ENCODE measurements around the gene CS.
"Not testable (repeated sequence)": the region's sequence is repeated elsewhere in the genome, so short reads cannot be mapped to it uniquely, and the experiment has no call there.

Gene CS

DNA sequence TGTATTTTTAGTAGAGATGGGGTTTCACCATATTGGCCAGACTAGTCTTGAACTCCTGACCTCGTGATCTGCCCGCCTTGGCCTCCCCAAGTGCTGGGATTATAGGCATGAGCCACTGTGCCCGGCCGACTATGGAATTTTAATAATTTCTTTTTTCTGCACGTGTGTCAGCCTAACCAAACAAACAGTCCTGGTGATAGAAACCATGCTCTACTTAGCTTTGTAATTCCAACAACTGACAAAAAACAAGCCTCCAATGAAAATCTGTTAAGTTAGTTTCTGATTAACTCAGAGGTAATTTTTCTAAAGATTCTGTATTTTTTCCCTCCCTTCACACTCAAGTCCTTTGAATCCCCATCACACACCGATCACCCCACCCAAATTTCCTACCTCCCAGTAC lies 18.1 kb downstream of the CS start:
- Mint-ChIP-seq H3K4me3 (no peak overlapping the region), H3K36me3 (ENCODE audit: low read depth) (peaks cover 64% of the 10 kb centered on the region)

DNA sequence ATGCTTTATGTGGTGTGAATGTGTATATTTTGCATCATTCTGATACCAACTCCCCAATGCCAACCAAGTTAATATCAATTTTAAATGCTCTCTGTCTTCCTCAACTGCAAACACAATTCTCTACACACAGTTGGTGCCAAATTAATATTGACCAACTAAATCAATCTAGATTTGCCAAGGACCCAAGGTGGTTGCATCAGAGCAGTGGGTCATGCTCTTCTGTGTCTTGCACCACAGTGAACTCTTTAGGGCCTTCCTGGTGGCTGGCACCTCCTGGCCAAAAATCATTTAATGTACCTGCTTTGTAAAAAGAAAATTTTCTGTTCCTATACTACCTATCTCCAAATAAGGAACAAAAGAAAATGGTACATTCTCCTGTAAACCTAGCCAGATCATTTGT lies 19.3 kb downstream of the CS start:
- no peak overlapping the region for H3K4me3 Mint-ChIP-seq
- H3K27ac Mint-ChIP-seq: no peak overlapping the region
- H3K36me3 Mint-ChIP-seq (ENCODE audit: low read depth): peaks cover 58% of the 10 kb centered on the region
- H3K9me3 Mint-ChIP-seq: no peaks in the 10 kb centered on the region
- TF ChIP-seq, protein P1, sequence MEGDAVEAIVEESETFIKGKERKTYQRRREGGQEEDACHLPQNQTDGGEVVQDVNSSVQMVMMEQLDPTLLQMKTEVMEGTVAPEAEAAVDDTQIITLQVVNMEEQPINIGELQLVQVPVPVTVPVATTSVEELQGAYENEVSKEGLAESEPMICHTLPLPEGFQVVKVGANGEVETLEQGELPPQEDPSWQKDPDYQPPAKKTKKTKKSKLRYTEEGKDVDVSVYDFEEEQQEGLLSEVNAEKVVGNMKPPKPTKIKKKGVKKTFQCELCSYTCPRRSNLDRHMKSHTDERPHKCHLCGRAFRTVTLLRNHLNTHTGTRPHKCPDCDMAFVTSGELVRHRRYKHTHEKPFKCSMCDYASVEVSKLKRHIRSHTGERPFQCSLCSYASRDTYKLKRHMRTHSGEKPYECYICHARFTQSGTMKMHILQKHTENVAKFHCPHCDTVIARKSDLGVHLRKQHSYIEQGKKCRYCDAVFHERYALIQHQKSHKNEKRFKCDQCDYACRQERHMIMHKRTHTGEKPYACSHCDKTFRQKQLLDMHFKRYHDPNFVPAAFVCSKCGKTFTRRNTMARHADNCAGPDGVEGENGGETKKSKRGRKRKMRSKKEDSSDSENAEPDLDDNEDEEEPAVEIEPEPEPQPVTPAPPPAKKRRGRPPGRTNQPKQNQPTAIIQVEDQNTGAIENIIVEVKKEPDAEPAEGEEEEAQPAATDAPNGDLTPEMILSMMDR (IDR thresholded peaks at IDR 0.05; ENCODE audit: unreplicated experiment in 3 of 3): no peak
- H3K27me3 Mint-ChIP-seq (ENCODE audit: low read depth): no peaks in the 10 kb centered on the region
- no peaks in the 10 kb centered on the region for H3K4me1 Mint-ChIP-seq

More for the DNA sequence above, 18.1 kb downstream of the CS start:
- H3K4me1 Mint-ChIP-seq: no peaks in the 10 kb centered on the region
- no peaks in the 10 kb centered on the region for H3K27me3 Mint-ChIP-seq (ENCODE audit: low read depth)
- H3K27ac Mint-ChIP-seq: no peak overlapping the region
- TF ChIP-seq, protein P1 (IDR thresholded peaks at IDR 0.05; ENCODE audit: unreplicated experiment in 3 of 3): no peak
- no peaks in the 10 kb centered on the region for H3K9me3 Mint-ChIP-seq

DNA sequence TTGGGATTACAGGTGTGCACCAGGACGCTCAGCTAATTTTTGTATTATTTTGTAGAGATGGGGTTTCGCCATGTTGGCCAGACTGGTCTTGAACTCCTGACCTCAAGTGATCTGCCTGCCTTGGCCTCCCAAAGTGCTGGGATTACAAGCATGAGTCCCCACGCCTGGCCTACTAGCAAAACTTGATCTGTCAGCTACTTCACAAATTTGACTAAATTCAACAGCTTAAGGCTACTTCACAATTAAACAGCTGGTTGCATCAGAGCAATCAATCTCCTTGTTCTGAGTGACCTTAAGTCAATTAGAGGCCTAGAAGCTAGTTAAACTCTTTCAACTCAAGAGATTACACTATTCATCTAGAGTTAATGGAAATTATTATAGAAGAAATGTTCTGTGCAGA lies 21.2 kb downstream of the CS start:
- H3K36me3 Mint-ChIP-seq (ENCODE audit: low read depth): peaks cover 62% of the 10 kb centered on the region
- no peaks in the 10 kb centered on the region for H3K27me3 Mint-ChIP-seq (ENCODE audit: low read depth)
- H3K9me3 Mint-ChIP-seq: no peaks in the 10 kb centered on the region
- no peak overlapping the region for H3K27ac Mint-ChIP-seq
- TF ChIP-seq, protein P1 (IDR thresholded peaks at IDR 0.05; ENCODE audit: unreplicated experiment in 3 of 3): no peak
- H3K4me1 Mint-ChIP-seq: no peaks in the 10 kb centered on the region
- H3K4me3 Mint-ChIP-seq: no peak overlapping the region

DNA sequence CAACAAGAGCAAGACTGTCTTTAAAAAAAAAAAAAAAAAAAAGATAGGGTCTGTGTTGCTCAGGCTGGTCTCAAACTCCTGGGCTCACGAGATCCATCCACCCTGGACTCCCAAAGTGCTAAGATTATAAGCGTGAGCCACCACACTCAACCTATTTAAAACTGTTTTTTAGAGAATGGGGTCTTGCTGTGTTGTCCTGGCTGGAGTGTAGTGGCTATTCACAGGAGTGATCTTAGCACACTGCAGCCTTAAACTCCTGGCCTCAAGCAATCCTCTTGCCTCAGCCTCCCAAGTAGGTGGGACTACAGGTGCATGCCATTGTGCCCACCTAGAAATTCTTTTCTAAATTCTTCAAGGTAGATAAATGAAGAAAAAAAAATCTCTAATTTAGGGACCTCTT lies 25.8 kb downstream of the CS start:
- Mint-ChIP-seq H3K27me3 (ENCODE audit: low read depth) (no peaks in the 10 kb centered on the region), H3K9me3 (no peaks in the 10 kb centered on the region), H3K4me1 (peaks cover 4% of the 10 kb centered on the region), H3K36me3 (ENCODE audit: low read depth) (peaks cover 64% of the 10 kb centered on the region), H3K27ac (no peak overlapping the region), H3K4me3 (no peak overlapping the region)
- TF ChIP-seq, protein P1 (IDR thresholded peaks at IDR 0.05; ENCODE audit: unreplicated experiment in 3 of 3): no peak

DNA sequence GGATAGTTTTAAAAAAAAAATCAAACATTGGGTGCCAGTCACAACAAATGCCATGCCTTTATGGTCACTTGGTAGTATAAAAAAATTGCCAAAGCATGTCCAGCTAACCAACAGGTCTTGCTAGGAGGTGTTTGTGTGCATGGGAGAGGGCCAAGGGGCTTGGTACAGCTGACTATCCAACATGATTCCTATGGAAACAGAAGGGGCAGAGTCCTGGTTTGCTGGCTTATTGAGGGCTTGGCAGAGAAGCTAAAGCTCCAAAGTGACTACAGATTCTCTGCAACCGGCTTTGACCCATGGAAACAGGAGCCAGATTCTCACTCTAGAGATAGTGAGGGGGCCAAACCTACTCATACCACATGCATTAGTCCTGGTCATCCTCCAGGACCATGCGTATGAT lies 27.7 kb downstream of the CS start:
- not testable (repeated sequence) for H3K4me3 Mint-ChIP-seq; H3K27me3 Mint-ChIP-seq (ENCODE audit: low read depth); H3K4me1 Mint-ChIP-seq; H3K27ac Mint-ChIP-seq; H3K9me3 Mint-ChIP-seq
- peaks cover 55% of the 10 kb centered on the region for H3K36me3 Mint-ChIP-seq (ENCODE audit: low read depth)

DNA sequence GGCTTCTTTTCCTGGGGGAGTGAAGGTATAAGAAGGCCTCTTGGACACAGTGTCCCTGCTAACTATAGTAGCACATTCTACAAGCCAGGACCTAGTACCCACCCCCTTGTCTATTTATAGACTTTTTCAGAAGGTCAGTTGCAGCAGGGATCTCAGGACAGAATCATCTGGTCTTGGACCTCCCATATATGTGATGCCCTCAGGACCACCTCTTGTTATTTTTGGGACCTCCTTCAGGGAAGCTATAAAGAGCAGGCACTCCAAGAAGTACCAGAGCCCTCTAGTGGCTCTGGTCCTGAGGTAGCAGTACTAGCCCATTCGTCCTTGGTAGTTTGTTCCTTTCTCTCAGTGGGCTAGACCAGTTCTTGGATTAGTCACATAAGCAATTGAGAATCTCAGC lies 29.1 kb downstream of the CS start:
- Mint-ChIP-seq H3K4me3 (no peak overlapping the region), H3K4me1 (peaks cover 18% of the 10 kb centered on the region), H3K9me3 (no peaks in the 10 kb centered on the region), H3K27me3 (ENCODE audit: low read depth) (no peaks in the 10 kb centered on the region), H3K27ac (peak overlapping the region in 2 of 3 experiments; percentile 5 to 35), H3K36me3 (ENCODE audit: low read depth) (peaks cover 52% of the 10 kb centered on the region)
- TF ChIP-seq, protein P1 (IDR thresholded peaks at IDR 0.05; ENCODE audit: unreplicated experiment in 3 of 3): peak in 2 of 3 experiments; percentile 31 to 33

All from nephron (organoid).